HEK293T (cell line): Measurements from ENCODE around the gene NFKBIE.

Experiments used
- BHLHE40 ChIP-seq: fragments of 450-650 bp; IDR thresholded peaks from 2 replicates; pipeline ENCODE4 v1.6.1; 2016; ENCODE audit warnings: mild to moderate bottlenecking, moderate library complexity, borderline replicate concordance
- FOXK2 ChIP-seq: fragments of 450-650 bp; IDR thresholded peaks from 2 replicates; pipeline ENCODE4 v1.6.1; 2016; ENCODE audit warnings: mild to moderate bottlenecking
- FOXM1 ChIP-seq: fragments of 450-650 bp; IDR thresholded peaks from 2 replicates; pipeline ENCODE4 v1.6.1; 2017; ENCODE audit warnings: mild to moderate bottlenecking, borderline replicate concordance
- HDGF ChIP-seq: fragments of 450-650 bp; IDR thresholded peaks from 2 replicates; pipeline ENCODE4 v1.6.1; 2017; ENCODE audit warnings: antibody characterized with exemption, borderline replicate concordance
- L3MBTL2 ChIP-seq: fragments of 450-650 bp; conservative IDR thresholded peaks from 2 replicates; pipeline ENCODE4 v1.6.1; 2016; ENCODE audit warnings: mild to moderate bottlenecking
- NFRKB ChIP-seq: fragments of 450-650 bp; IDR thresholded peaks from 2 replicates; pipeline ENCODE4 v1.6.1; 2016; ENCODE audit warnings: mild to moderate bottlenecking, moderate library complexity
- SP1 ChIP-seq: fragments of 450-650 bp; IDR thresholded peaks from 2 replicates; pipeline ENCODE4 v1.6.1; 2017
- SUZ12 ChIP-seq: fragments of 450-650 bp; IDR thresholded peaks from 2 replicates; pipeline ENCODE4 v1.6.1; 2016; ENCODE audit warnings: mild to moderate bottlenecking
- TARDBP ChIP-seq: fragments of 450-650 bp; IDR thresholded peaks from 2 replicates; pipeline ENCODE4 v1.6.1; 2016

GRCh38 chr6:44263354-44264100 lies 1.8 kb downstream of the NFKBIE start:
- no peak for TF ChIP-seq SP1
- no peak for TF ChIP-seq FOXM1
- no peak for TF ChIP-seq TARDBP
- TF ChIP-seq FOXK2 = no peak
- TF ChIP-seq L3MBTL2 = no peak
- TF ChIP-seq BHLHE40 = no peak
- no peak for TF ChIP-seq NFRKB
- TF ChIP-seq HDGF = no peak
- no peak for TF ChIP-seq SUZ12
